GM12878 (cell line): ENCODE results near the gene PCBP1. TPM values are rescaled to one million over a fixed set of nuclear protein-coding genes. Genes with fewer than 3 reads are reported as not detected.

Experiments used
- ATAC-seq: fragments of 200-7000 bp; cut with Tn5 transposase; 3 replicates; pipeline ENCODE4 v1.9.1; 2020; ENCODE audit warnings: mild to moderate bottlenecking, moderate library complexity
- BruUV-seq: library from RNA; stranded (reverse); fragments of 400-500 nt; replicated peaks from 2 replicates; lab custom pipeline; 2021; lab: Mats Ljungman, UMichigan
- CTCF ChIA-PET: fragments of 300-600 bp; sonication (Branson Sonifier 250); formaldehyde crosslinking; extraction: SDS; loops from one replicate; lab custom pipeline; 2021; ENCODE audit warnings: inconsistent platforms; lab: Yijun Ruan, JAX
- POLR2A ChIA-PET: fragments of 350-600 bp; formaldehyde crosslinking; extraction: SDS; loops from one replicate; lab custom pipeline; 2021; ENCODE audit warnings: inconsistent platforms; lab: Charles Lee
- RAD21 ChIA-PET: fragments of 300-600 bp; sonication (Branson Sonifier 250); formaldehyde crosslinking; loops from one replicate; lab custom pipeline; 2023; ENCODE audit warnings: antibody characterized with exemption; ENCODE audit not compliant: unreplicated experiment; lab: Charles Lee
- SMC1A ChIA-PET: fragments of 300-600 bp; sonication (Branson Sonifier 250); formaldehyde crosslinking; loops from one replicate; lab custom pipeline; 2023; ENCODE audit not compliant: unreplicated experiment, uncharacterized antibody; lab: Charles Lee
- DNase-seq: peaks from one replicate; pipeline ENCODE4 v3.0.0-alpha.2; 2011; ENCODE audit warnings: low read depth, low spot score
- FAIRE-seq: peaks from 3 replicates; lab custom pipeline; 2011; peaks lifted over from hg19 to GRCh38; lab: Jason Lieb, UNC
- H2AFZ ChIP-seq: 2 replicates; pipeline ENCODE4 v1.6.0; 2011; ENCODE audit warnings: low read depth, low read length, control low read depth; ENCODE audit not compliant: control insufficient read depth
- H3K27ac ChIP-seq: 2 replicates; pipeline ENCODE4 v1.5.1; 2011; ENCODE audit warnings: control low read depth; ENCODE audit not compliant: control insufficient read depth, insufficient read depth
- H3K27me3 ChIP-seq, 2 experiments: replicated peaks in 1 of 2; 2 replicates each; pipeline versions ENCODE4 v1.6.0 to v1.6.1; 2011; ENCODE audit warnings: low read length in 1 of 2; ENCODE audit not compliant: control insufficient read depth in 2 of 2, insufficient read depth in 2 of 2
- H3K36me3 ChIP-seq, 2 experiments: 2 replicates each; pipeline ENCODE4 v1.5.1; 2011; ENCODE audit warnings: low read length in 1 of 2; ENCODE audit not compliant: control insufficient read depth in 2 of 2, insufficient read depth in 2 of 2
- H3K4me1 ChIP-seq: 2 replicates; pipeline ENCODE4 v1.6.1; 2011; ENCODE audit warnings: mild to moderate bottlenecking, low read length, moderate library complexity, mixed read lengths; ENCODE audit not compliant: control insufficient read depth, insufficient read depth
- H3K4me2 ChIP-seq: 2 replicates; pipeline ENCODE4 v1.6.0; 2011; ENCODE audit warnings: control low read depth; ENCODE audit not compliant: control insufficient read depth, insufficient read depth
- H3K4me3 ChIP-seq: fragments of 200-600 bp; sonication (generic); 2 replicates; pipeline ENCODE4 v1.5.1; 2016
- H3K79me2 ChIP-seq: 2 replicates; pipeline ENCODE4 v1.6.0; 2011; ENCODE audit warnings: low read length; ENCODE audit not compliant: control insufficient read depth, insufficient read depth
- H3K9ac ChIP-seq: 2 replicates; pipeline ENCODE4 v1.8.0; 2011; ENCODE audit warnings: low read length, control low read depth, mixed read lengths; ENCODE audit not compliant: control insufficient read depth, insufficient read depth
- H3K9me3 ChIP-seq: replicated peaks from 3 replicates; pipeline ENCODE4 v1.5.1; 2011; ENCODE audit warnings: mild to moderate bottlenecking, low read length; ENCODE audit not compliant: control insufficient read depth, insufficient read depth
- H4K20me1 ChIP-seq: 2 replicates; pipeline ENCODE4 v1.6.0; 2011; ENCODE audit not compliant: control insufficient read depth, insufficient read depth
- EP300 ChIP-seq, 2 experiments: fragments of 150-350 bp in 1 of 2; IDR thresholded peaks; 2 replicates each; pipeline ENCODE4 v1.6.1; 2011 to 2012; ENCODE audit warnings: low read depth in 2 of 2, low read length in 2 of 2, borderline replicate concordance in 1 of 2, improper control_type of control experiment in 1 of 2, inconsistent platforms in 1 of 2; ENCODE audit not compliant: control insufficient read depth in 1 of 2
- FOS ChIP-seq: IDR thresholded peaks from 3 replicates; pipeline ENCODE4 v1.6.1; 2011; ENCODE audit warnings: borderline replicate concordance; ENCODE audit not compliant: insufficient read length; ENCODE audit errors: extremely low read depth
- KLF5 ChIP-seq: fragments of 450-650 bp; IDR thresholded peaks from 2 replicates; pipeline ENCODE4 v1.6.1; 2014; ENCODE audit warnings: mild to moderate bottlenecking; ENCODE audit not compliant: partially characterized antibody
- PKNOX1 ChIP-seq: fragments of 450-650 bp; IDR thresholded peaks from 2 replicates; pipeline ENCODE4 v1.6.1; 2016; ENCODE audit warnings: mild to moderate bottlenecking
- POLR2AphosphoS2 ChIP-seq: IDR thresholded peaks from 2 replicates; pipeline ENCODE4 v1.6.1; 2011; ENCODE audit warnings: low read depth, mild to moderate bottlenecking, low read length, improper control_type of control experiment, moderate library complexity
- SMAD1 ChIP-seq: fragments of 450-650 bp; IDR thresholded peaks from 2 replicates; pipeline ENCODE4 v1.6.1; 2018; ENCODE audit warnings: mild to moderate bottlenecking, low read depth; ENCODE audit not compliant: partially characterized antibody
- ZBED1 ChIP-seq: IDR thresholded peaks from 2 replicates; pipeline ENCODE4 v1.6.1; 2016; ENCODE audit warnings: borderline replicate concordance
- WGBS: methylation state at CpG from one replicate; pipeline ENCODE4 v1.1.6; 2016; ENCODE audit warnings: low lambda C conversion rate; ENCODE audit not compliant: insufficient replicate concordance, insufficient coverage; ENCODE audit errors: missing lambda C conversion rate; 5-methylcytosine and 5-hydroxymethylcytosine counted together
- in situ Hi-C: fragments of 300-500 bp; cut with MboI; formaldehyde crosslinking; loops from 9 replicates; pipeline ENCODE4 v1.14.3; 2018; ENCODE audit warnings: mixed read lengths
- intact Hi-C: fragments of 100-400 bp; cut with micrococcal nuclease; formaldehyde crosslinking; loops from one replicate; pipeline ENCODE4 v1.14.2; 2022; ENCODE audit not compliant: unreplicated experiment
- polyA plus RNA-seq, 11 experiments: library from polyadenylated mRNA; depleted of rRNA in 4 of 11; unstranded in 6 of 11; stranded (reverse) in 5 of 11; fragments of >200 nt; fragmentation: Nextera tagmentation in 4 of 11; fragmentation: Illumina TruSeq in 1 of 11; extraction: Ambion mirVana in 4 of 11; extraction: Trizol in 1 of 11; gene quantifications; 1 replicate in 1 of 11; 2 replicates in 10 of 11; pipeline versions ENCODE4 v1.2.1 to v1.2.3, GENCODE V29; 2011 to 2016; ENCODE audit warnings: inconsistent platforms in 2 of 11, missing spikeins in 2 of 11, low read depth in 1 of 11
- total RNA-seq, 4 experiments: library from RNA; depleted of rRNA in 3 of 4; stranded (reverse); fragments of >200 nt in 3 of 4; fragmentation: Illumina TruSeq in 1 of 4; extraction: Trizol in 1 of 4; gene quantifications; 2 replicates each; pipeline versions ENCODE4 v1.2.1 to v1.2.3, GENCODE V29; 2013 to 2021
- TF ChIP-seq, protein P1 (sequence below): fragments of 150-350 bp; IDR thresholded peaks from 2 replicates; pipeline ENCODE4 v1.6.1; 2016; ENCODE audit warnings: low read depth, low read length

PCBP1 gene
- total and polyA plus RNA-seq, 10 of the 15 experiments (the other 5 are each of a cell fraction or from before 2014, with no cell fraction given), result 24.4 to 494 (median 130) TPM

DNA sequence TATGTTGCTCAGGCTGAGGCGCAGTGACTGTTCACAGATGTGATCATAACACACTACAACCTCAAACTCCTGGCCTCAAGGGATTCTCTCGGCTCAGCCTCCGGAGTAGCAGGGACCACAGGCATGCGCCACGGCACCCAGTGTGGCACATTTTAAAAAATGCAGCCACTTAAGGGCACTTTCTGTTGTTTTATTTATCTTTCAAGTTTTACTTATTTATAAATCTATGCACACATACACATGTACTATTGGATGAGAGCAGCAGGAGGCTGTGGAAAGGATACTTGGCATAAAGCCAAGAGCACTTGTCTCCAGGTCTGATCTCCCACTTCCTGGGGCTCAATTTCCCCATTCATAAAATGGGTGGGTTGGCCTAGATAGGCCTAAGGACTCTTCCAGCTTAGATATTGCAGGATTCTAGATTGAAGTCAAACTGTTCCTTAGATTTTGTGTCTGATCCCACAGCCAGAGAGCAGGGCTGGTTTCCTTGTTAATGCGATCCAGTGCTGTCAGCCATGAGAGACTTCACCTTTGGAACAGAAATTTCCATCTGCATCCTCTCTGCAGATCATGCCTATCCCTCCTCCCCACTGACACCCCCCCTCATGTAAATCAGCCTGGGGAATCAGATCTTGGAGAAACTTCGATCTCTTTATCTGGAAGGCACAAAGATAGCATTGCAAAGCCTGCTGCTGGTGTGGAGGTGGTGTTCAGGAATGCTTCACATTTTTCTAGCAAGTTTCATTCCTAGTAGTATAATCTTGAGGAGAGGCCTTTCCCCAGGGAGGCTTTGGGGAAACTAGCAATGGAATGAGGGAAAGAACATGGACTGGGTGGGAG is 24.7 kb downstream of the PCBP1 start:
- ChIA-PET RAD21 (interaction anchor here (0.7 kb wide), 1 partner anchor 199 kb away, joined by 4 read pairs; no protein-coding TSS in a partner anchor), SMC1A (interaction anchor here (11.3 kb wide), 1 partner anchor 13 kb away, joined by 181 read pairs; no protein-coding TSS in a partner anchor), CTCF (no interaction called here), POLR2A (interaction anchor here (0.6 to 5.5 kb wide), 2 partner anchors 22 to 248 kb away, joined by 8 to 64 read pairs; no protein-coding TSS in a partner anchor)
- Histone ChIP-seq H3K27me3 (no peaks in the 10 kb centered on the region), H3K79me2 (no peaks in the 10 kb centered on the region), H4K20me1 (no peaks in the 10 kb centered on the region), H2AFZ (no peak overlapping the region), H3K9me3 (no peaks in the 10 kb centered on the region), H3K4me1 (peaks cover 41% of the 10 kb centered on the region)
- no TSS peak for BruUV-seq
- intact Hi-C loops, result no loop called here
- 97% methylated on average over 7 of the region's 7 CpGs for WGBS
- no peak for ATAC-seq
- TF ChIP-seq SMAD1 (peak; percentile 42), POLR2AphosphoS2 (no peak)
- TF ChIP-seq, all 136 proteins: peak for 1
- in situ Hi-C loops, result loop anchor here (25.0 kb wide), 1 partner anchor 1725 kb away; no protein-coding TSS in a partner anchor
- no peak for DNase-seq
- no peak for FAIRE-seq
- no peak overlapping the region for H3K27ac ChIP-seq
- H3K4me3 ChIP-seq, result no peak overlapping the region
- H3K9ac ChIP-seq, result no peak overlapping the region
- H3K36me3 ChIP-seq, result no peaks in the 10 kb centered on the region
- H3K4me2 ChIP-seq, result no peak overlapping the region

GRCh38 chr2:70113359-70114070 is 26.2 kb downstream of the PCBP1 start:
- H3K79me2 ChIP-seq, result no peaks in the 10 kb centered on the region
- intact Hi-C loops (no loop called here), in situ Hi-C loops (loop anchor here (25.0 kb wide), 1 partner anchor 1726 kb away; no protein-coding TSS in a partner anchor)
- POLR2A ChIA-PET, result interaction anchor here (0.7 to 1.5 kb wide), 6 partner anchors 8 to 21 kb away, joined by 3 to 6 read pairs (median 3); no protein-coding TSS in a partner anchor
- ATAC-seq (no peak), FAIRE-seq (no peak), DNase-seq (no peak)
- H3K9me3 ChIP-seq, result no peaks in the 10 kb centered on the region
- H3K27me3 ChIP-seq, result no peaks in the 10 kb centered on the region
- no peaks in the 10 kb centered on the region for H4K20me1 ChIP-seq
- 100% methylated on average over 4 of the region's 4 CpGs for WGBS
- H3K4me3 ChIP-seq, result no peak overlapping the region
- no peak overlapping the region for H3K4me2 ChIP-seq
- CTCF ChIA-PET, result interaction anchor here (0.9 kb wide), 1 partner anchor 8 kb away, joined by 3 read pairs; no protein-coding TSS in a partner anchor
- no peak overlapping the region for H3K27ac ChIP-seq
- no peak overlapping the region for H3K9ac ChIP-seq
- RAD21 ChIA-PET, result interaction anchor here (0.6 kb wide), 1 partner anchor 23 kb away, joined by 3 read pairs; no protein-coding TSS in a partner anchor
- SMC1A ChIA-PET, result interaction anchor here (1.0 to 11.3 kb wide), 3 partner anchors 11 to 44 kb away, joined by 4 to 181 read pairs (median 4); no protein-coding TSS in a partner anchor
- BruUV-seq, result no TSS peak
- H2AFZ ChIP-seq, result no peak overlapping the region
- H3K4me1 ChIP-seq, result peaks cover 38% of the 10 kb centered on the region
- H3K36me3 ChIP-seq, result no peaks in the 10 kb centered on the region
- TF ChIP-seq KLF5 (no peak), PKNOX1 (no peak), FOS (no peak), EP300 (IDR thresholded peaks at IDR 0.05; ENCODE audit: borderline replicate concordance in 1 of 2, control insufficient read depth in 1 of 2, low read depth in 2 of 2, low read length in 2 of 2) (no peak), ZBED1 (no peak)
- TF ChIP-seq, protein P1, sequence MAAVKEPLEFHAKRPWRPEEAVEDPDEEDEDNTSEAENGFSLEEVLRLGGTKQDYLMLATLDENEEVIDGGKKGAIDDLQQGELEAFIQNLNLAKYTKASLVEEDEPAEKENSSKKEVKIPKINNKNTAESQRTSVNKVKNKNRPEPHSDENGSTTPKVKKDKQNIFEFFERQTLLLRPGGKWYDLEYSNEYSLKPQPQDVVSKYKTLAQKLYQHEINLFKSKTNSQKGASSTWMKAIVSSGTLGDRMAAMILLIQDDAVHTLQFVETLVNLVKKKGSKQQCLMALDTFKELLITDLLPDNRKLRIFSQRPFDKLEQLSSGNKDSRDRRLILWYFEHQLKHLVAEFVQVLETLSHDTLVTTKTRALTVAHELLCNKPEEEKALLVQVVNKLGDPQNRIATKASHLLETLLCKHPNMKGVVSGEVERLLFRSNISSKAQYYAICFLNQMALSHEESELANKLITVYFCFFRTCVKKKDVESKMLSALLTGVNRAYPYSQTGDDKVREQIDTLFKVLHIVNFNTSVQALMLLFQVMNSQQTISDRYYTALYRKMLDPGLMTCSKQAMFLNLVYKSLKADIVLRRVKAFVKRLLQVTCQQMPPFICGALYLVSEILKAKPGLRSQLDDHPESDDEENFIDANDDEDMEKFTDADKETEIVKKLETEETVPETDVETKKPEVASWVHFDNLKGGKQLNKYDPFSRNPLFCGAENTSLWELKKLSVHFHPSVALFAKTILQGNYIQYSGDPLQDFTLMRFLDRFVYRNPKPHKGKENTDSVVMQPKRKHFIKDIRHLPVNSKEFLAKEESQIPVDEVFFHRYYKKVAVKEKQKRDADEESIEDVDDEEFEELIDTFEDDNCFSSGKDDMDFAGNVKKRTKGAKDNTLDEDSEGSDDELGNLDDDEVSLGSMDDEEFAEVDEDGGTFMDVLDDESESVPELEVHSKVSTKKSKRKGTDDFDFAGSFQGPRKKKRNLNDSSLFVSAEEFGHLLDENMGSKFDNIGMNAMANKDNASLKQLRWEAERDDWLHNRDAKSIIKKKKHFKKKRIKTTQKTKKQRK, result no peak
